Measurements from ENCODE around the gene HOXD9. TPM values are rescaled to one million over a fixed set of nuclear protein-coding genes. Genes with fewer than 3 reads are reported as not detected.

The HOXD9 gene
- total RNA-seq, 1 donor from 2014 or later: not detected

DNA sequence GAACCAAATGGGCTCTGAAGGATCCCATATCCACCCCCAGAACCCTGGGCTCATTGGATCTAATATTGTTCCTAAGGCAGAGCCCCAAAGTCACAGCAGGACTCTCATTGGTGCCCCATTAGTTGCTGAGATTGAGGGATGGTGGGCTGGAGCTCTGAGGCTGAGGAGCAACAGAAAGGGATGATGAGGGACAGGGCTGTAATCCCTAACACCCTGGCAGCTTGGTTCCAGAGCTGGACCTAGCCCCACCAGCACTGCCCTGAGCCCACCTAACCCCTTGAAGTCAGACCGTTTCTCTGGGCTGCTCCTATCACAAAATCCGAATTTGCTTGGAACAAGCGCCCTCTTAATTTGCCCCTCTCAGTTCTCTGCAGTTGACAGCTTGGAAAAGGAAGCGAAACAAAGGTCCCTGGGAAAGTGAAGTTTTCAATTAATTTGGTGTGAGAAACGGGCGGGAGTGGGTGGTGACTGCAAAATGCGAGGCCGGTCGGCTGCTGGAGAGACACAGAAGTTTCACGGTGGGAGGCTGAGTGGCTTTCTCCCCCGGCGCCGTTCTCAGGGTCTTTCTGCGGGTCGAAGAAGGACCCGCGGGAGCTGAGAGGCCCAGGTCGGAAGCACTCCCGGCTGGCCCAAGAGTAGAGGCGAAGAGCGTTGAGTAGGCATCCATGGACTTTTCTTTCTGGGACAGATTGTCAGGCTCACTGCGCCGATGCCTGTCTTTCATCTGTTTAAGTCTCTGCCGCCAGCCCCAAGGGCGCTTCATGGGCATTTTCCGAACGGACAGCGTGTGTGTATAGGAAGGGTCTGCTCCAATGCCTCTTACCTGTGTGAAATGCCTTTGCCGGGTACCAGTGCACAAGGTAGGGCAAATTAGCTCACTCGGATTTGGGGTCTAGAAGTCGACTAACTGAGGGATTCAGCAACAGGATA, 30.9 kb upstream of the HOXD9 start:
- Mint-ChIP-seq H3K27ac (ENCODE audit: unreplicated experiment) (no peak overlapping the region), H3K36me3 (ENCODE audit: low read depth) (peaks cover 2% of the 10 kb centered on the region), H3K4me1 (ENCODE audit: low read depth) (peaks cover 22% of the 10 kb centered on the region), H3K27me3 (ENCODE audit: low read depth) (peaks cover 90% of the 10 kb centered on the region), H3K4me3 (ENCODE audit: unreplicated experiment) (peak overlapping the region; percentile 33), H3K9me3 (ENCODE audit: low read depth) (no peaks in the 10 kb centered on the region)
- TF ChIP-seq, protein P1, sequence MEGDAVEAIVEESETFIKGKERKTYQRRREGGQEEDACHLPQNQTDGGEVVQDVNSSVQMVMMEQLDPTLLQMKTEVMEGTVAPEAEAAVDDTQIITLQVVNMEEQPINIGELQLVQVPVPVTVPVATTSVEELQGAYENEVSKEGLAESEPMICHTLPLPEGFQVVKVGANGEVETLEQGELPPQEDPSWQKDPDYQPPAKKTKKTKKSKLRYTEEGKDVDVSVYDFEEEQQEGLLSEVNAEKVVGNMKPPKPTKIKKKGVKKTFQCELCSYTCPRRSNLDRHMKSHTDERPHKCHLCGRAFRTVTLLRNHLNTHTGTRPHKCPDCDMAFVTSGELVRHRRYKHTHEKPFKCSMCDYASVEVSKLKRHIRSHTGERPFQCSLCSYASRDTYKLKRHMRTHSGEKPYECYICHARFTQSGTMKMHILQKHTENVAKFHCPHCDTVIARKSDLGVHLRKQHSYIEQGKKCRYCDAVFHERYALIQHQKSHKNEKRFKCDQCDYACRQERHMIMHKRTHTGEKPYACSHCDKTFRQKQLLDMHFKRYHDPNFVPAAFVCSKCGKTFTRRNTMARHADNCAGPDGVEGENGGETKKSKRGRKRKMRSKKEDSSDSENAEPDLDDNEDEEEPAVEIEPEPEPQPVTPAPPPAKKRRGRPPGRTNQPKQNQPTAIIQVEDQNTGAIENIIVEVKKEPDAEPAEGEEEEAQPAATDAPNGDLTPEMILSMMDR (IDR thresholded peaks at IDR 0.05): no peak
- no peak for DNase-seq (ENCODE audit: low spot score)

DNA sequence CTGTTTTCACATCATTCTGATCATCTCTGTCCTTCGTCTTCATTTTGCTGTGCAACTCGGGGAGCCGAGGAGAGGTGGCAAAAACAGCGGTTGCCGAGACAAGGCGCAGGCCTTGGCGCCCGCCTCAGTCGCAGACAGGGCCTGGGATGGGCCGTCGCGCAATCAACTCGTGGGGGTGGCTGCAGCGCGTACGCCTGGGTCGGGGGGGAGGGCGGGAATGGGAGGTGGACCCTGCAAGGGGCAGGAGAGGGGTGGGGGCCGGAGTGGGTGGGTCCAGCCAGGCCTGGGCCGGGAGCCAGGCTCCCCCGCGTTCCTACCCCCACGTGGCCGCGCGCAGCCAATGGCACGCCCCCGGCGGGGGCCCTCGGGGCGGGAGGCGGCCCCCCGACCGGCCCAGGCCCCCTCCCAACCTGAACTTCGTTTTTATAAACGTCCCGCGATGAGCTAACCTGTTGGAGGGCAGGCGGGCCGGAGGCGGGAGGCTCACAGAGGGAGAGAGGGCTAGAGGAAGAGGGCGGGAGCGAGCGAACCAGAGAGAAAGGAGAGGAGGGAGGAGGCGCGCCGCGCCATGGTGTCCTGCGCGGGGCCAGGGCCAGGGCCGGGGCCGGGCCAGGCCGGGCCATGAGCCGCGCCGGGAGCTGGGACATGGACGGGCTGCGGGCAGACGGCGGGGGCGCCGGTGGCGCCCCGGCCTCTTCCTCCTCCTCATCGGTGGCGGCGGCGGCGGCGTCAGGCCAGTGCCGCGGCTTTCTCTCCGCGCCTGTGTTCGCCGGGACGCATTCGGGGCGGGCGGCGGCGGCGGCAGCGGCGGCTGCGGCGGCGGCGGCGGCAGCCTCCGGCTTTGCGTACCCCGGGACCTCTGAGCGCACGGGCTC, 30.0 kb upstream of the HOXD9 start, which contains the start of gene HOXD13:
TSS of gene HOXD13 (plus strand) at position 452 of the 875 bp plus-strand sequence. CDS start at position 622, 170 bp downstream.
- H3K9me3 Mint-ChIP-seq (ENCODE audit: low read depth): no peaks in the 10 kb centered on the region
- peaks cover 31% of the 10 kb centered on the region for H3K4me1 Mint-ChIP-seq (ENCODE audit: low read depth)
- H3K36me3 Mint-ChIP-seq (ENCODE audit: low read depth): peaks cover 2% of the 10 kb centered on the region
- no peak for DNase-seq (ENCODE audit: low spot score)
- TF ChIP-seq, protein P1 (IDR thresholded peaks at IDR 0.05): no peak
- H3K4me3 Mint-ChIP-seq (ENCODE audit: unreplicated experiment): peak within 1 kb of the TSS; percentile 54
- peaks cover 90% of the 10 kb centered on the region for H3K27me3 Mint-ChIP-seq (ENCODE audit: low read depth)
- no peak within 1 kb of the TSS for H3K27ac Mint-ChIP-seq (ENCODE audit: unreplicated experiment)

DNA sequence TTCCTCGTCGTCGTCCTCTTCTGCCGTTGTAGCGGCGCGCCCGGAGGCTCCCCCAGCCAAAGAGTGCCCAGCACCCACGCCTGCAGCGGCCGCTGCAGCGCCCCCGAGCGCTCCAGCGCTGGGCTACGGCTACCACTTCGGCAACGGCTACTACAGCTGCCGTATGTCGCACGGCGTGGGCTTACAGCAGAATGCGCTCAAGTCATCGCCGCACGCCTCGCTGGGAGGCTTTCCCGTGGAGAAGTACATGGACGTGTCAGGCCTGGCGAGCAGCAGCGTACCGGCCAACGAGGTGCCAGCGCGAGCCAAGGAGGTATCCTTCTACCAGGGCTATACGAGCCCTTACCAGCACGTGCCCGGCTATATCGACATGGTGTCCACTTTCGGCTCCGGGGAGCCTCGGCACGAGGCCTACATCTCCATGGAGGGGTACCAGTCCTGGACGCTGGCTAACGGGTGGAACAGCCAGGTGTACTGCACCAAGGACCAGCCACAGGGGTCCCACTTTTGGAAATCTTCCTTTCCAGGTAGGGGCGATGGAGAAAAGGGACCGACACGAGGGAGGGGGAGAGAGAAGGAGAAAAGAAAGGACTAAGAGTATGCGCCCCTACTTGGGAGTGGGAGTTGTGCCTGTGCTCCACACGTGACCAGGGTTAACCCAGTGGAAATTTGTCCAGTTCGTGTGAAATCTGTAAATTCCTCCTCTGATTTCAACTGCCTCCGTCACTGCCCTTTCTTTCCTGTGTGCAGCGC, 29.2 kb upstream of the HOXD9 start:
- H3K9me3 Mint-ChIP-seq (ENCODE audit: low read depth): no peaks in the 10 kb centered on the region
- H3K36me3 Mint-ChIP-seq (ENCODE audit: low read depth): peaks cover 3% of the 10 kb centered on the region
- H3K27me3 Mint-ChIP-seq (ENCODE audit: low read depth): peaks cover 90% of the 10 kb centered on the region
- TF ChIP-seq, protein P1 (IDR thresholded peaks at IDR 0.05): peak; percentile 48
- peak overlapping the region; percentile 54 for H3K4me3 Mint-ChIP-seq (ENCODE audit: unreplicated experiment)
- peaks cover 31% of the 10 kb centered on the region for H3K4me1 Mint-ChIP-seq (ENCODE audit: low read depth)
- DNase-seq (ENCODE audit: low spot score): no peak
- no peak overlapping the region for H3K27ac Mint-ChIP-seq (ENCODE audit: unreplicated experiment)

DNA sequence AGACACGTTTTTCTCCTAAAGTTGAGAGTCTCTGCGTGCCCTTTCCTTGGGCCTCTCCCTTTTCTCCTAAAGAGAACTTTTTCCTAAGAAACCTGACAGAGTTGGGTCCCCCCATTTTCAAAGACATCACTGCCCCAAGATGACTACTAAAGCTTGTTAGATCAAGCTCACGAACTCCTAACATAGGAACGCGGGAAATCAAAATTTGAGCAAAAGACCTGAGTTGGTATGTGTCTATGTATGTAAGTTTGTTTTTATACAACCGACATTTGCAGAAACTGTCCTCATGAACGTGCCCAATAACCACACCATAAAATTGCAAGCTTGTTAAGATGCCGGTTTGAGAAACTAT, 28.6 kb upstream of the HOXD9 start:
- no peak overlapping the region for H3K4me3 Mint-ChIP-seq (ENCODE audit: unreplicated experiment)
- H3K36me3 Mint-ChIP-seq (ENCODE audit: low read depth): peaks cover 3% of the 10 kb centered on the region
- H3K27ac Mint-ChIP-seq (ENCODE audit: unreplicated experiment): no peak overlapping the region
- H3K4me1 Mint-ChIP-seq (ENCODE audit: low read depth): peaks cover 29% of the 10 kb centered on the region
- TF ChIP-seq, protein P1 (IDR thresholded peaks at IDR 0.05): no peak
- no peak for DNase-seq (ENCODE audit: low spot score)
- H3K27me3 Mint-ChIP-seq (ENCODE audit: low read depth): peaks cover 88% of the 10 kb centered on the region
- H3K9me3 Mint-ChIP-seq (ENCODE audit: low read depth): no peaks in the 10 kb centered on the region

Data from chondrocyte (in vitro differentiated cells).